Measurements from ENCODE around the gene NAA20.

NAA20 gene

GRCh38 chr20:20021835-20022234 lies 4.7 kb downstream of the NAA20 start:
- no peak for DNase-seq

- DNase-seq = no peak
These were observed 5.3 kb downstream of the NAA20 start for GRCh38 chr20:20022498-20022897.

- DNase-seq = no peak
These were observed 6.2 kb downstream of the NAA20 start for GRCh38 chr20:20023395-20023794.

- DNase-seq = no peak
These were observed 7.8 kb downstream of the NAA20 start for GRCh38 chr20:20024942-20025341.

GRCh38 chr20:20027284-20027683 lies 10.1 kb downstream of the NAA20 start:
- no peak for DNase-seq

- DNase-seq = no peak
These were observed 14.6 kb downstream of the NAA20 start for GRCh38 chr20:20031790-20032189.

- DNase-seq = no peak
These were observed 17.3 kb downstream of the NAA20 start for GRCh38 chr20:20034486-20034885.

GRCh38 chr20:20036756-20037155 lies 19.6 kb downstream of the NAA20 start:
- DNase-seq = no peak

- no peak for DNase-seq
These were observed 20.8 kb downstream of the NAA20 start for GRCh38 chr20:20037960-20038359.

GRCh38 chr20:20038586-20038985 lies 21.4 kb downstream of the NAA20 start:
- DNase-seq = no peak

GRCh38 chr20:20039752-20040387 lies 22.7 kb downstream of the NAA20 start:
- DNase-seq = no peak

GRCh38 chr20:20051767-20052073 lies 34.6 kb downstream of the NAA20 start:
- no peak for DNase-seq

- DNase-seq = peak; percentile 69
These were observed 35.2 kb downstream of the NAA20 start, which contains the start of the genes CFAP61 and CRNKL1 for GRCh38 chr20:20052074-20052970. TSS of gene CFAP61 (plus strand) at chr20:20052532. CDS start at chr20:20056654, 4,122 bp downstream. TSS of gene CRNKL1 (minus strand) at chr20:20052466. CDS start at chr20:20052342, 124 bp downstream.

GRCh38 chr20:20060234-20060998 lies 43.3 kb downstream of the NAA20 start:
- no peak for DNase-seq

- no peak for DNase-seq
These were observed 47.0 kb downstream of the NAA20 start for GRCh38 chr20:20063941-20064702.

- no peak for DNase-seq
These were observed 48.2 kb downstream of the NAA20 start for GRCh38 chr20:20065361-20065760.

GRCh38 chr20:20070871-20071726 lies 53.9 kb downstream of the NAA20 start:
- DNase-seq = no peak

- peak; percentile 10 for DNase-seq
These were observed 56.7 kb downstream of the NAA20 start for GRCh38 chr20:20073801-20074371.

GRCh38 chr20:20075032-20075431 lies 57.9 kb downstream of the NAA20 start:
- no peak for DNase-seq

- DNase-seq = no peak
These were observed 59.3 kb downstream of the NAA20 start for GRCh38 chr20:20076297-20077065.

- DNase-seq = no peak
These were observed 60.9 kb downstream of the NAA20 start for GRCh38 chr20:20078041-20078440.

Data from NCI-H2081 treated with DMSO at 0.1 percent for 48 hours (cell line).